ENCODE data around the gene CDK5R1.
"Not testable (repeated sequence)": the region's sequence is repeated elsewhere in the genome, so short reads cannot be mapped to it uniquely, and the experiment has no call there.

Gene CDK5R1

DNA sequence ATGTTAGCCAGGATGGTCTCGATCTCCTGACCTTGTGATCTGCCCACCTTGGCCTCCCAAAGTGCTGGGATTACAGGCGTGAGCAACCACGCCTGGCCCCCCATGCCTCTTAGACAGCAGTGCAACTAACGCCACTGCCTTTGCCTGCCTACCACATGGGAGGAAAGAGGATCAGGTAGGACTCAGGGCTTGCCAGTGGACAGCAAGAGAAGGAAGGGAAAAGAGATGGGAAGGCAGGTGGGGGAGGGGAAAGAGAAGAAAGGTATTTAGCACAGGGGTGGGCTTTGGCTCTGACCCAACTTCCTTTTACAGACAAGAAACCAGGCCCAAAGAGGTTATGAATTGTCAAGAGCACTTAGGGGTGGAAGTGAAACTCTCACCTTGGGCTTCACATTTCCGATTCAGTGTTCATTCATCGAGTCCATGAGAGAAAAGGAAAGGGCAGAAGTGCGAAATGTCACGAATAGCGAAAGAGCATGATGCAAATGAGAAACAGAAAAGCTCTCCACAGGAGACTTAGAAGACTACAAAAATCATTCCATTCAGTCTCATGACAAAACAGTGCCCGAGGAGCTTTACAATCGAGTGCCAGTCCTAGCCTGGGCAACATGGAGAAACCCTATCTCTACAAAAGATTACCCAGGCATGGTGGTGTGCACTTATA, 36.4 kb downstream of the CDK5R1 start:
- TF ChIP-seq, protein P1, sequence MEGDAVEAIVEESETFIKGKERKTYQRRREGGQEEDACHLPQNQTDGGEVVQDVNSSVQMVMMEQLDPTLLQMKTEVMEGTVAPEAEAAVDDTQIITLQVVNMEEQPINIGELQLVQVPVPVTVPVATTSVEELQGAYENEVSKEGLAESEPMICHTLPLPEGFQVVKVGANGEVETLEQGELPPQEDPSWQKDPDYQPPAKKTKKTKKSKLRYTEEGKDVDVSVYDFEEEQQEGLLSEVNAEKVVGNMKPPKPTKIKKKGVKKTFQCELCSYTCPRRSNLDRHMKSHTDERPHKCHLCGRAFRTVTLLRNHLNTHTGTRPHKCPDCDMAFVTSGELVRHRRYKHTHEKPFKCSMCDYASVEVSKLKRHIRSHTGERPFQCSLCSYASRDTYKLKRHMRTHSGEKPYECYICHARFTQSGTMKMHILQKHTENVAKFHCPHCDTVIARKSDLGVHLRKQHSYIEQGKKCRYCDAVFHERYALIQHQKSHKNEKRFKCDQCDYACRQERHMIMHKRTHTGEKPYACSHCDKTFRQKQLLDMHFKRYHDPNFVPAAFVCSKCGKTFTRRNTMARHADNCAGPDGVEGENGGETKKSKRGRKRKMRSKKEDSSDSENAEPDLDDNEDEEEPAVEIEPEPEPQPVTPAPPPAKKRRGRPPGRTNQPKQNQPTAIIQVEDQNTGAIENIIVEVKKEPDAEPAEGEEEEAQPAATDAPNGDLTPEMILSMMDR (IDR thresholded peaks at IDR 0.05; ENCODE audit: extremely low read depth, insufficient read depth, missing control alignments) = no peak
- DNase-seq (ENCODE audit: low spot score) = peak; percentile 73

DNA sequence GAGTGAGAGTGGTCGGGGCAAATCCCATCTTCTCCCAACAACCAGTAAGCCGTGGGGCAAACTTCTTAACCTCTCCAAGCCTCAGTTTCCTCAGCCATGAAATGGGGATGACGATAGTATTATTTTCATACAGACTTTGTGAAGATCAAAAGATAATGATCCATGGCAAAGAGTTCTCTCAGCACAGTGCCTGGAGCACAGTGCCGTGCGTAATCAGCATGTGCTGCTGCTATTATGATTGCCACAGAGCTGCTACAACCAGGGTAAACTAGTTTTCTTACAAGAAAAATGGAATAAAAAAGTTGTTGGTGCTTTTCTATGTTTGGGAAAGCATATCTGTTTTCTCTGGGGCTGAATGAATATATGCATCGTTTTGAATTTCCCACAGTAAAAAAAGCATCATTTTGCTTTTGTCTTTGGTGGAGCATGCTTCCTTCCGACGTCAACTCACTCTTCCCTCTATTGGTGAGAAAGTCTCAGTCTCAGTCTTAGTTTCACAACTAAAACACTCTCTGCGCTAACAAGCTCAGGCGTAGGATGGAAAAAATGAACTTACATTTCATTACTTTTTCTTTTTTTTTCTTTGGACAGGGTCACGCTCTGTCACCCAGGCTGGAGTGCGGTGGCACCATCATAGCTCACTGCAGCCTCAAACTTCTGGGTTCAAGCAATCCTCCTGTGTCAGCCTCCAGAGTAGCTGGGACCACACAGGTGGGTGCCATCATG, 37.2 kb downstream of the CDK5R1 start:
- DNase-seq (ENCODE audit: low spot score) = peak; percentile 69
- TF ChIP-seq, protein P1 (IDR thresholded peaks at IDR 0.05; ENCODE audit: extremely low read depth, insufficient read depth, missing control alignments) = no peak
- in situ Hi-C loops (cut with MboI; ENCODE audit: low pct_unique_long_range_greater_than_20kb, low sequenced_read_pairs, unreplicated experiment) = no loop called here

More for the DNA sequence above, 36.4 kb downstream of the CDK5R1 start:
- in situ Hi-C loops (cut with MboI; ENCODE audit: low pct_unique_long_range_greater_than_20kb, low sequenced_read_pairs, unreplicated experiment) = no loop called here

DNA sequence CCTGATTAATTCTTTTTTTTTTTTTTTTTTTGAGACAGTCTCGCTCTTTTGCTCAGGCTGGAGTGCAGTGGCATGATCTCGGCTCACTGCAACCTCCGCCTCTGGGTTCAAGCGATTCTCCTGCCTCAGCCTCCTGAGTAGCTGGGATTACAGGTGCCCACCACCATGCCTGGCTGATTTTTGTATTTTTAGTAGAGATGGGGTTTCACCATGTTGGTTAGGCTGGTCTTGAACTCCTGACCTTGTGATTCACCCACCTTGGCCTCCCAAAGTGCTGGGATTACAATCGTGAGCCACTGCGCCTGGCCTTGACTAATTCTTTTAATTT, 37.7 kb downstream of the CDK5R1 start:
- in situ Hi-C loops (cut with MboI; ENCODE audit: low pct_unique_long_range_greater_than_20kb, low sequenced_read_pairs, unreplicated experiment); DNase-seq (ENCODE audit: low spot score): not testable (repeated sequence)

DNA sequence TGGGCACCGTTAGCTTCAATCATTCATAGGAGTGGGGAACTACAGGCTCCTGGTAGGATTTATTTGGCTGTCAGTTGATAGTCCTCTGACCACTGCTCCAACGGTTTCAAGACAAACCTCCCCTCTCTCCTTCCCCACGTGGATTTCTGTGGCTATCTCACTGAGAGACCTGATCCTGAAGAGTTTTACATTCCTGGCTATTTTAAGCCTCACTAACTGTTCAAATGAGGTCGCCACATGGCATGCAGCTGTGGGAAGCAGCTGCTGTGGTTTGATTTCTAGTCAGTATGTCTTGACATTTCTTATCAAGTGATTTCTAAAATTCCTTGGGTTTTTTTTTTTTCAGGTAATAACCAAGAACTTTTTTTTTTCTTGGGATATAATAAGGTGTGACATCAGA, 38.3 kb downstream of the CDK5R1 start:
- DNase-seq (ENCODE audit: low spot score) = no peak
- in situ Hi-C loops (cut with MboI; ENCODE audit: low pct_unique_long_range_greater_than_20kb, low sequenced_read_pairs, unreplicated experiment) = no loop called here
- TF ChIP-seq, protein P1 (IDR thresholded peaks at IDR 0.05; ENCODE audit: extremely low read depth, insufficient read depth, missing control alignments) = no peak

DNA sequence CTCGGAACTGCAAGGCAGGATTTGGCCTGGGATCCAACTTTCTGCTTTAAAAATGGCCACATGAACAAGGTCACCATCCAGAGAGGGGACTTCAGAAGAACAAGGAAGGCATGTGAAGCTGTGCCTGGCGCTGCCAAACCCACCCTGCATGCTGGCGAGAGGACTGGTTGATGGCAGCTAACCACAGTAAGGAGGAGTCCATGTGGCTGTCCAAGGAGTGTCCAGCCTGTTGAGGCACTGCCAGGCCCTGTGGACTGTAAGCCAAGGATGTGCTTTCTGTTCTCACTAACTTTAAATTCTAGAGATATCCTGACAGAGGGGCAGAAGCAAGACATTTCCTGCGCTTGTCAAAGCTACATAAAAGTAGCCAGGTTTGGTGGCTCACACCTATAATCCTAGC, 40.4 kb downstream of the CDK5R1 start:
- TF ChIP-seq, protein P1 (IDR thresholded peaks at IDR 0.05; ENCODE audit: extremely low read depth, insufficient read depth, missing control alignments) = no peak
- in situ Hi-C loops (cut with MboI; ENCODE audit: low pct_unique_long_range_greater_than_20kb, low sequenced_read_pairs, unreplicated experiment) = no loop called here
- no peak for DNase-seq (ENCODE audit: low spot score)

DNA sequence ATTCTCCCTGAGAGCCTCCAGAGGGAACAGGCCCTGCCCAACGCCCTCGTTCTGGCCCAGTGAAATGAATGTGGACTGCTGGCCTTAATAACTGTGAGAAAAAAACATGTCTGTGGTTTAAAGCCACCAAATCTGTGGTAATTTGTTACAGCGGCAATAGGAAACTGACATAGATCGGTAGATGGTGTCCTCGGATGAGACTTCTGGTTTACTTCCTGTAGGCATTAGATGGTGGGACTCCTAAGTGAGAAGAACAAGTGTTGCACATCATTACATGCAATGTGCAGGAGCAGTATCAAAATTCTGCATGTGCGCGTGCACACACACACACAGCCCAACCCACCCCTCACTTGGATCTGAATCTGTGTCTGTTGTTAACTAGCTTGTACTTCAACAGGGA, 42.0 kb downstream of the CDK5R1 start:
- in situ Hi-C loops (cut with MboI; ENCODE audit: low pct_unique_long_range_greater_than_20kb, low sequenced_read_pairs, unreplicated experiment) = no loop called here

DNA sequence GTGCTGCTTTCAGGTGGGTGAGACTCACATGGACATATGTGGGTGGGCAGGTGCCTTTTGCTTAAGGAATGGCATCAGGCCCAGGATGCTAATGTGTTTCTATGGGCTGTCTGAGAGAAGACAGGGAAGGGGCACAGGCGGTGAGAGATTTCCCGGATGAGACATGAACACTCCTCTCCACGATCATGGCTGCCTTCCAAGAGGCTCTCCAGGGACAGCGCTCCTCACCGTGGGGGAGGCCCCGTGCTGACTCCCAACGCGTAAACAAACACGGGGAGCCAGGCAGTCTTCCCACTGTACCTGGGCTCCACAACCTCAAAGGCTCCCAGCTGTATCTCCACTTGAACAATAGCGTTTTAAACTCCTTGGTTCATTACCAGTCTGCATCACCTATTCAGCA, 42.8 kb downstream of the CDK5R1 start:
- TF ChIP-seq, protein P1 (IDR thresholded peaks at IDR 0.05; ENCODE audit: extremely low read depth, insufficient read depth, missing control alignments) = no peak
- in situ Hi-C loops (cut with MboI; ENCODE audit: low pct_unique_long_range_greater_than_20kb, low sequenced_read_pairs, unreplicated experiment) = no loop called here
- DNase-seq (ENCODE audit: low spot score) = no peak

More for the DNA sequence above, 42.0 kb downstream of the CDK5R1 start:
- TF ChIP-seq, protein P1 (IDR thresholded peaks at IDR 0.05; ENCODE audit: extremely low read depth, insufficient read depth, missing control alignments) = no peak
- no peak for DNase-seq (ENCODE audit: low spot score)

Measured in GM13977 (cell line).